HG03039 (cell line): ENCODE data around the gene GPR176.

Experiments
- ATAC-seq: cut with Tn5 transposase; IDR thresholded peaks from one replicate; pipeline ENCODE4 v1.9.1; 2021; ENCODE audit warnings: mild to moderate bottlenecking, moderate library complexity; ENCODE audit not compliant: unreplicated experiment

GPR176 gene, protein sequence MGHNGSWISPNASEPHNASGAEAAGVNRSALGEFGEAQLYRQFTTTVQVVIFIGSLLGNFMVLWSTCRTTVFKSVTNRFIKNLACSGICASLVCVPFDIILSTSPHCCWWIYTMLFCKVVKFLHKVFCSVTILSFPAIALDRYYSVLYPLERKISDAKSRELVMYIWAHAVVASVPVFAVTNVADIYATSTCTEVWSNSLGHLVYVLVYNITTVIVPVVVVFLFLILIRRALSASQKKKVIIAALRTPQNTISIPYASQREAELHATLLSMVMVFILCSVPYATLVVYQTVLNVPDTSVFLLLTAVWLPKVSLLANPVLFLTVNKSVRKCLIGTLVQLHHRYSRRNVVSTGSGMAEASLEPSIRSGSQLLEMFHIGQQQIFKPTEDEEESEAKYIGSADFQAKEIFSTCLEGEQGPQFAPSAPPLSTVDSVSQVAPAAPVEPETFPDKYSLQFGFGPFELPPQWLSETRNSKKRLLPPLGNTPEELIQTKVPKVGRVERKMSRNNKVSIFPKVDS

GRCh38 chr15:39919748-39920509 lies at the start of gene GPR176:
Gene GPR176, minus strand, starts transcription at chr15:39920266. Its CDS starts 240 bp downstream, at chr15:39920026.
- no peak for ATAC-seq

- ATAC-seq = no peak
These were observed 48.9 kb upstream of the GPR176 start for GRCh38 chr15:39969002-39969394.

DNA sequence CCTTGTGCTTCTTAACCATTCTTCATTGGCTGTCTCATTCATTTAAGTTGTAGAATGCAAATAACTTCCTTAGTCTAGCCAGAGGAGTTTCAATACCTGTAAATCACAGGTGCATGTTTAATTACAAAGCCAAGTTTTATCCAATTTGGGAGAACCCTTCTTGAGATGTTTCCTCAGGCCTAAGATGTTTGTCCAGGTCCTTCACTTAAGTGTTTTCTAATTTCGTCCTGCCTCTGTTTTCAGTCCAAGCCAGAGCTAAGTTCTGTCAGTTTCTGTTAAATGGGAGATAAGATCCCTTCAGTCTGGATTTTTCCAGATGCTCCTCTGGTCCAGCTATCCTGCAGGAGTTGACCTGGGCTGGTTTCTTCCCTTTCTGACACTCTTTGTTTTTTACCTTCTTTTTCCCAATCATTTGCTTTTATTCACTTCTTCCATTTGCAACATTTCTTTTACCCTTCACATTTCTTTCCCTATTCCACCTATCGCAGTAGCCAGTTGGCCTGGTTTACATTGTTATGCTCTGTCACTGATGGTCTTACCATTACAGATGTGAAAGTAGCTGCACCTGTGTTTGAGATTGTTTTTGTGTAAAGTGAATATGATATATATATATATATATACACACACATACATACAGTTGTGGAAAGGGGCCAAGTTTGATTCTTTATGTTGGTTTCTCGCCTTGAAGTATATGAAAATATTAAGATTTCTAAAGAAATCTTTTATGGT lies 48.4 kb upstream of the GPR176 start:
- ATAC-seq = no peak

GRCh38 chr15:39966521-39966920 lies 46.5 kb upstream of the GPR176 start:
- no peak for ATAC-seq

GRCh38 chr15:39963786-39964185 lies 43.7 kb upstream of the GPR176 start:
- ATAC-seq = no peak

DNA sequence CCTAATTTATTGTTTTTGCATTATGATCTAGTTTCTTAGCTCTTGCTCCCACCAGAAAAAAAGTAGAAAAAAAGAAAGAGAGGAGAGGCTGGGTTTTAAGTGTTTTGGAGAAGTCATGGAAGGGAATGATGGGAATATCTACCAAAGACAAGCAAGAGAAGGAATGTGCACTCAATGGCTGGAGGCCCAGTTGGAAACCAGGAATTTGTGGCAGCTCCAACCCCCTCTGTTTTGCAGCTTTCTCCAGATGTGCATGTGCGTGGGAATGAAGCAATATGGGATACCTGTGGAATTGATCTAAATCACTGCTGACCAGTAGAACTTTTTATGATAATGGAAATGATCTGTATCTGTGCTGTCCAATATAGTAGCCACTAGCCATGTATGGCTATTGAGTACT lies 41.0 kb upstream of the GPR176 start:
- no peak for ATAC-seq

DNA sequence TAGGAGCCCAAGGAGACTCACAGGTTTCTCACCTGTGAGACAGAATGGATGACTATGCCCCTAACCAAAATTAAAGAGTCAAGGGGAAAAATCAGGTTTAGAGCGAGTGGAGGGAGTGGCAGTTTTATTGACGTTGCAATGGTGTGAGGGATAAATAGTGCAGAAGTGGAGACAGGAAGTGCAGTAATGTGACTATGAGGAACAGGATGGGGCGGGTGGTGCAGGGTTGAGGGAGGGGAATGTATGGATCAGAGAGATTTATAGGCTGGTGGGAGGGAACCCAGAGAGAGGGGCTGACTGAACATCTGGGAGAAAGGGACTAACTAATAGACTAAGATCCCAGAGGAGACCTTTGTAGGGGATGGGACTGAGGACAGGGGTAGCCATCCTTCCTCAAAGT lies 40.3 kb upstream of the GPR176 start:
- no peak for ATAC-seq

GRCh38 chr15:39959411-39959810 lies 39.3 kb upstream of the GPR176 start:
- no peak for ATAC-seq

- no peak for ATAC-seq
These were observed 37.4 kb upstream of the GPR176 start for GRCh38 chr15:39957481-39957880.

- ATAC-seq = no peak
These were observed 33.5 kb upstream of the GPR176 start for GRCh38 chr15:39953521-39953920.

DNA sequence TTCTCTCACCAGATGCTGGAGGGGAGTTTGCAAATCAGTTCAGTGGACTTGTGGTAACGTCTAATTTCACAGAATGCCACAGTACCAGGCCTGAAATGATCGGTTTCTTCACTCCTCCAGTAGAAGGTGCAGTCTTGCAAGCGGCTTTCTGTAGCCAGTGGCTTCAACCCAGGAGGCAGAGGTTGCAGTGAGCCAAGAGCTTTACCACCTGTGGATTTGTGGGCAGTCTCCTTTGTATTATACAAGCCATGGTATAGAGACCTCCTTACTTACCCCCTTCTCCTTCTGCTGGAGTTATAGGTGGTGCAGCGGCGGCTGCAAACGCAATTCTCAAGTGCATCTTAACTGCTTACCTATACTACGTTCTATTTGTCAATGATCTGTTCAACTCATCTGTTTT lies 31.5 kb upstream of the GPR176 start:
- no peak for ATAC-seq

DNA sequence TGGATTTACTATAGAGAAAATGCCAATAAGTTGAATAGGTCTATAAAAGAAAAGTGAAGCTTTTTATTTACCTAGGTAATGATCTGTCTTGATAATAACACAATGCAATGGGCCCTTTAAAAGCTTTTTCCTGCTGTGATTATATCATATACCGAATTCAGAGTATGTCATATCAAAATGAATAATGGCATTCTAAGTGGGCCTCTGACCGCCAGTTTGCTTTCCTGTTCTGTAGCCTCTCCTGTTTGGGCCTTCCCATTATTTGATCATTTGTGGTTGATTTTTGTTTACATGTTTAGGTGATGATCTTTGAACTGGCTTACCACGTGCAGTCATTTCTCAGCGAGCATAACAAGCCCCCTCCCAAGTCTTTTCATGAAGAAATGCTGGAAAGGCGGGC lies 28.8 kb upstream of the GPR176 start:
- no peak for ATAC-seq

GRCh38 chr15:39947401-39948197 lies 27.5 kb upstream of the GPR176 start:
- no peak for ATAC-seq

- ATAC-seq = no peak
These were observed 26.8 kb upstream of the GPR176 start for GRCh38 chr15:39946862-39947261.

DNA sequence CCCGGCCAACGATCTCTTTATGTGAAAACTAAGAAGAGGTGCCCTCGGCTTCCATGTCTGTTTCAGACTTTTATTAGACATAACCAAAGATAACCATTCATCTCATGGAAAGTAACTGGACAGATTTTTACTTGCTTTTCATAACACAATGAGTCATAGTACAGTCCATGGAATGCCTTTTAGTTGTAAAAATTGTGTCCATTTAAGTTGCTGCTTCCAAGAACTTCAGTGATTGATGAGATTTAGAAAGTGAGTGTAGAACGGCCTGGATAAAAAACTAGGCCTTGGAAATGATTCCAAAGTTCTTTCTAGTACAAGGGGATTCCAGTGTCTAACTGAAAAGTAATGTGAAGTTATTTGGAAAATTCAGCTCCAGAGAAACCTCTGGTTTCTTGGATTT lies 24.7 kb upstream of the GPR176 start:
- ATAC-seq = no peak

- ATAC-seq = no peak
These were observed 22.7 kb upstream of the GPR176 start for GRCh38 chr15:39942753-39943150.

DNA sequence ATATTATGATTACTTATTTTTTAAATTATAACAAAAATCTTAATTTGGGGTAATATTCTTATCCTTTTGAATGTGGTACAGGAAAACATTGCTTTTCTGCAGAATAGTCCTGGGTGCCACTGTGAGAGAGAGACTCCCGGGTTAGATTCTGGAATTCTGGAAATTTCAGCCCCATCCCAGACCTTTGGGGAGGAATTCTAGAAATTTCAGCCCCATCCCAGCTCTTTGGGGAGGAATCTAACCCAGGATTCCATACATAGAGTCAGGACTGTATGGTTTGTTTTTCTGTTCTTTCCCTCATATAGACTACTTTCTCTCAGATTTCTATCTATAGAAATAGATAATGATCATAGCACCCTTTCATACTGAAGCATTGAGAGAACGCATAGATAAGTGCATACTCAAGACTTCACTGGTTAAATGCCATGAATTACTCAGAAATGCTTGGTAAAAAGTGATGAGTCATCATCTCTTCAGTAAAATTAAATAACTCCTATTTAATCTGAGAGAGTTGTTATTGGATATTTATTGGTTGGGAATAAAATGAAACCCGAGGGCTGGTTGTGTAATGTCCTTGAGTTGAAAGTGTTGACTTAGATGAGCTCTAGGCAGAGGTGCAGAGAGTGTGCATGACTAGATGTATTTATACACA lies 22.2 kb upstream of the GPR176 start:
- no peak for ATAC-seq

DNA sequence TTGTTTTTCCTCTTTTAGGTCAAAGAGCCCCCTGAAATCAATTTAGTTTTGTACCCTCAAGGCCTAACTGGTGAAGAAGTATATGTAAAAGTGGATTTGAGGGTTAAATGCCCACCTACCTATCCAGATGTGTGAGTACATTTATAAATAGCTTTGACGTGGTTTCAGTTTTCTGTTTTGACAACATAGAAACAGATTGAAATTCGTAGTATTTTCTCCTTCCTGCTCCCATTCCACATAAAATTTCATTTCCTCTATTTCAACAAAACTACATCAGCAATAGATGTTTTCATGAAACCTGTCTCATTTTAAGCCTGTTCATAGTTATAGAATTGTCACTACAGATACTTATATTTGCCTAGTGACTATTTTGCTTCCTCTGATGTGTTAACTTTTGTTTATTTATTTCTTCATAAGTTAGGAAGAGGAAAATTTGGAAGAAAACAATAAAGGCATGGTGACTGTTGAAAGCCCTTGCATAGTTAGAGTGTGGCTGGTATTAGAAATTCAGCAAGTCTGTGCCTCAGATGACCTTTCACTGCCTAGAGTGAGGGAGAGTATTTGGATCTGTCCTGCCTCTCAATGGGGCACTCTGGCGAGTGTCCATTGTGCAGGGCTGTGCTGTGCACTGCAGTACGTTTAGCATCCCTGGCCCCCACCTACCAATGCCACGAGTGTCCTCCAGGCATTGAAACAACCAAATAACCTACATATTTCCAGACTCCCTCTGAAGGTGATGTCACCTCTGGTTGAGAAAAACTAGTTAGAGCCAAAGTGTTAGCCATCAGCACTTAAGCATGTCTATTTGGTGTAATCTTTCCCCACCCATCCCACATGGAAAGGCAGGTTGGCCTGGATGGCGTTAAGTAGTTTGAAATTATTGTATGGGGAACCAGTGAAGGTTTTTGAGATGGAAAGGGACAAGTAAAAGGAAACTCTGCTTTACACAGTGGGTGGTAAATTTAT lies 19.7 kb upstream of the GPR176 start:
- no peak for ATAC-seq

DNA sequence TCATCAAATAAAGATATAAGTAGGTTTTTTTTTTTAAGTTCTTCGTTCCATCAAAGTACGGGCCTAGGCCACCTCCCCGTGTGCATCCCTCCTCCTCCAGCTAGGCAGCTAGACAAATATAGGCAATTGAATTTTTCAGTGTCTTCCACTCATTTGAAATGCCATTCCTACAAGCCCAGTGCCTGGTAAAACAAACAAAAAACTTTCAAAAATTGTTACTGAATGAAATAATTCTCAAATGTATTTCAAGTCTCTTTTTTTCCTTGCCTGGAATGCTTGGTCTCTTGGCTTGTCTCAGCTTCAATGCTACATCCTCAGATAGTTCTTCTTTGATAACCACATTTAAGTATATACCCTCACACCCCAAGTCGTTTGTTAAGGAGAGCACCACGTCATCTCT lies 17.6 kb upstream of the GPR176 start:
- ATAC-seq = no peak
